Activated naive CD8-positive, alpha-beta T cell treated with anti-CD3 and anti-CD28 coated beads for 36 hours (primary cell): ENCODE results near the gene STAT1. TPM values are rescaled to one million over a fixed set of nuclear protein-coding genes. Genes with fewer than 3 reads are reported as not detected.

ENCODE experiments used
- DNase-seq: peaks from one replicate; pipeline ENCODE4 v3.0.0; 2021
- H3K27ac Mint-ChIP-seq: one replicate; pipeline ENCODE4 v1.8.0; 2022; ENCODE audit warnings: mild to moderate bottlenecking, moderate library complexity, mixed read lengths
- H3K27me3 Mint-ChIP-seq: one replicate; pipeline ENCODE4 v1.8.0; 2022; ENCODE audit warnings: mild to moderate bottlenecking, mixed read lengths
- H3K36me3 Mint-ChIP-seq: one replicate; pipeline ENCODE4 v1.8.0; 2021; ENCODE audit warnings: mild to moderate bottlenecking, mixed read lengths
- H3K4me1 Mint-ChIP-seq: one replicate; pipeline ENCODE4 v1.8.0; 2021; ENCODE audit warnings: mixed read lengths
- H3K4me3 Mint-ChIP-seq: one replicate; pipeline ENCODE4 v1.8.0; 2022; ENCODE audit warnings: mild to moderate bottlenecking, moderate library complexity, mixed read lengths
- H3K9me3 Mint-ChIP-seq: one replicate; pipeline ENCODE4 v1.8.0; 2022; ENCODE audit warnings: mixed read lengths
- total RNA-seq, 2 experiments: library from RNA; stranded (reverse); gene quantifications; one replicate each; pipeline ENCODE4 v1.2.3, GENCODE V29; 2021

Gene STAT1
- total RNA-seq, 2 experiments from 2014 or later: 383 to 389 TPM

DNA sequence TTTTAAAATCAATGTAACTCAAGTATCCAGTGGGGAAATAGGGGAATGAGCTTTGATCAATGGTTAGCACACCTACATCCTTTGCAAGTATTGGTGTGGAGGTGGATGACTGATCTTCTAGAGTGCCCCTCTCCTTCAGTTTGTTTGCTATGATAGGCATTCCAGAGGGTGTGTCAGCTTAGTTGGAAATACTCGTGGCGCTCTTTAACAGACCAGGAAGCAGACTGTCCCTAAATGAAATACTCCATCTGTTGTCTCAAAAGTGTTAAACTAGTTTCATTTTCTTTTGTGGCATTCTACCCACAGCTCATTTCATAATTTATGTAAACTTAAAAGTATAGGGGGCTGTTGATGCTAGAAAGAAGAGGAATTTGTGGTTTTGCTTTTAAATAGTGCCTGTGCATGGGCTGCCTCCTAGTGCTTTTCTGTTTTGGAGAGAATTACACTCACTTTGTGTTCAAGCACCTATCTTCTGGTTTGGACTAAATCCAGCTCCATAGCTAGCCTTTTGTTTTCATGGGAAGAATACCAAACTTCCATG lies 66.2 kb downstream of the STAT1 start:
- Mint-ChIP-seq H3K9me3 (no peaks in the 10 kb centered on the region), H3K4me1 (peaks cover 21% of the 10 kb centered on the region), H3K4me3 (no peak overlapping the region), H3K27me3 (no peaks in the 10 kb centered on the region), H3K36me3 (no peaks in the 10 kb centered on the region), H3K27ac (peak overlapping the region; percentile 83)
- no peak for DNase-seq

DNA sequence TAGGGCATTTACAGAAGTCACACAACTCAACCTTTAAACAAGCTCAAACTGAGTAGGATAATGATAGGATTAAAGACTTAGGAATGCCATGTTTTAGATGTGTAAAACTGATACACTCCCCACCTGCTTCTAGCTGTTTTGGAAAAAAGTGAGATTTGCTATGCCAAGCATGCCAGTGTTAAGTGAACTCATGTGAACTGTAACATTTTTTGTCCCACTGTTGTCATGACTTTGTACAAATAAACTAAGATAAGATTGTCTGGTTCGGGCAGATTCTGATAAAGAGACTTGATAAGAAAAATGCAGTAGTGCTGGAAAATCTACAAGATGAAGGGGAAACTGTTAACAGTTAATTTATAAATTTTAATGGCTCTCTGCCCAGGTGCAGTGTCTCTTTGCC lies 66.8 kb downstream of the STAT1 start:
- peaks cover 17% of the 10 kb centered on the region for H3K4me1 Mint-ChIP-seq
- no peaks in the 10 kb centered on the region for H3K36me3 Mint-ChIP-seq
- no peaks in the 10 kb centered on the region for H3K27me3 Mint-ChIP-seq
- no peak overlapping the region for H3K27ac Mint-ChIP-seq
- no peak overlapping the region for H3K4me3 Mint-ChIP-seq
- no peaks in the 10 kb centered on the region for H3K9me3 Mint-ChIP-seq
- no peak for DNase-seq

DNA sequence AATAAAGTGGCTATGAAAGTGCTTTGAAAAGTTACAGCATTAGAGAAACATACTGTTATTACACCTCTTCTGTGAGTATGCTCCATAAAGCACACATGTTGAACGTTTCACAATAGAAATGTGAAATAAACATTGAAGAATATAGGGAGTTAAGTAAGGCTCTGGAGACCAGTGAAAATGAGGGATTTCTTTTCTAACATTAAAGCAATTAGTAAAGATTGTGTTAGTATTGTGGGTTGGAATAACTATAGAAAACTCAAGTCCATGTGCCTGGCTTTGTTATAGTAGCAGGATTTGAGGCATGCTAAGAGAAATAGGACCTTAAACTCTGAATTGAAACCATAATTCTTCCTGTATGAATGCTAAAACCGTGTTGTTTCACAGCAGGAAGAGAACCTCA lies 70.3 kb downstream of the STAT1 start:
- H3K27me3 Mint-ChIP-seq: no peaks in the 10 kb centered on the region
- H3K9me3 Mint-ChIP-seq: no peaks in the 10 kb centered on the region
- no peak for DNase-seq
- H3K36me3 Mint-ChIP-seq: no peaks in the 10 kb centered on the region
- no peak overlapping the region for H3K4me3 Mint-ChIP-seq
- H3K4me1 Mint-ChIP-seq: peaks cover 22% of the 10 kb centered on the region
- H3K27ac Mint-ChIP-seq: no peak overlapping the region

DNA sequence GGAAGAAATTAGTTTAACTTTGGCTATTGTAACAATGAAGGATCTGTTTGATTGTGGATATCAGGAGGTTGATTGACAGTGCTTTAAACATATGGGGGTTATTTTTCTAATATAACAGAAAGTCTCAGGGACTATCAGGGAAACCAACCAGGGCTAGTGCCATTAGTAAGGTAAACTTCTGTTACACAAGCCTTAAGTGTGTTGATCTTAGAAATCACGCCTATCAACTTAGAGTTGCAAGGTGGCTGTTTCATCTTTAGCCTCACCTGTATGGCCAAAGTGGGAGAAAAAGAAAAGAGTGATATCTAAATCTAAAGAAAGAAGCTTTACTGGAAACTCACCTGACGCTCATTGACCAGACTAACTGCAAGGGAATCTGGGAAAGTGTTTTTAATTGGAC lies 71.3 kb downstream of the STAT1 start:
- no peak for DNase-seq
- Mint-ChIP-seq H3K4me3 (no peak overlapping the region), H3K27me3 (no peaks in the 10 kb centered on the region), H3K36me3 (no peaks in the 10 kb centered on the region), H3K27ac (no peak overlapping the region), H3K9me3 (no peaks in the 10 kb centered on the region), H3K4me1 (peaks cover 18% of the 10 kb centered on the region)

DNA sequence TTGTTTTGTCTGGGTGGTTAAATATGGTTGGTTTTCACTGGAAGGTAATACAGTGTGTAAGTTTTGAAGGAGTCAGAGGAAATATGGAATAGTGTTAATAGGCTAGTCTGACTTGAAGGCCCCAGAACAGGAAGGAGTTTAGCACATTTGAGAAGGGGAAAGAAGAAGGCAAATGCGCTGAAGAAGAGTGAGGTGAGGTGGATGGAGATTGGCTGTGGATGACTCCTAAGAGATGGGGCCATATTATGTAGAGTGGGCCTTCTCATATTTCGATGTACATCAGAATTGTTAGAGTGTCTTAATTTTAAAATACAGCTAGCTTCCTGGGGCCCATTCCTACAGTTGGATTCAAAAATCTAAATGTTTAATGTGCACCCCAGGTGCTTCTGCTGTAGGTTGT lies 72.4 kb downstream of the STAT1 start:
- Mint-ChIP-seq H3K36me3 (no peaks in the 10 kb centered on the region), H3K9me3 (no peaks in the 10 kb centered on the region), H3K27me3 (no peaks in the 10 kb centered on the region), H3K27ac (no peak overlapping the region), H3K4me3 (no peak overlapping the region), H3K4me1 (peaks cover 12% of the 10 kb centered on the region)
- no peak for DNase-seq

DNA sequence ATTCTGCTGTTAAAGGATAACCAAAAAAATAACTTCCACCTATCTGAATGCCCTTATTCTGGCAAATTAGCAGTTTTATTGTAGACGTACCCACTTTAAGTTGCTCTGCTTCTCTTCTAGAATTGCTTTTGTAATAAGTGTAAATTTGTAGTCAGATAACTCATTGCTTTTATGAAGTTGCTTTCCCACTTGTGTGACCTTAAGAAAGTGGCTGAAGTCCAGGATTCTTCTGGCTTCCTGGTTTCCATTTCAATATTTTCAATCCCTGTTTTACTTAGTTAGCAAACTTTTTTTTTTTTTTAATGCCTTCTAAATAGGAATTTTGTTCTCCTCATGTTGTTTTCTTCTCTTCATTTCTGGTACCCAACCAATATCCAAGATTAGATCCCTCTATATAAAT lies 73.5 kb downstream of the STAT1 start:
- no peaks in the 10 kb centered on the region for H3K9me3 Mint-ChIP-seq
- peaks cover 11% of the 10 kb centered on the region for H3K4me1 Mint-ChIP-seq
- peak overlapping the region; percentile 34 for H3K27ac Mint-ChIP-seq
- peaks cover 2% of the 10 kb centered on the region for H3K36me3 Mint-ChIP-seq
- DNase-seq: no peak
- H3K4me3 Mint-ChIP-seq: no peak overlapping the region
- no peaks in the 10 kb centered on the region for H3K27me3 Mint-ChIP-seq

DNA sequence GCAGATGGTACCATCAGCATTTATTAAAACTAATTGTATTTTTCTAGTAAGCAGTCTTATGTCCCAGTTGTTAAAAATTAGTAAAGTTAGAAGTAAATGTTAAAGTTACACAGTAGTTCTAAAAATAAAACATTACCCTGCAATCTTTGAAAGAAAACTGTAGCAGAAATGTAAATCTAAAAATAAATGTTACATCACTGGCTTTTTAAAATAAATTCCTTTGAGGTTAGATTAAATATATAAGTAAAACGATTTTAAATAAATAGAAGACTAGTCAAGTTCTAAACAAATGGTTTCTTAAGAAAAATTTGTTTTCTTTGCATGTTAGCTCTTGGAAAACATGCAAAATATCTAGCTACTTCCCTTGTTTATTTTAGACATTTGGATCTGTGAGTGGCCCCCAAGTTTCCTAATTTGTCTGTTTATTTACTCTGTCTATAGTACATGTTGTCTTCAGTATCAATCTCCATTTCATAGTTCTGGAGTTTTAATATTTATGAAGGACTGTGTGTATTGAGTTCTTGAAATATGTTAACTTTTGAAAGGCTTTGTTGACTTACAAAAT lies 75.1 kb downstream of the STAT1 start:
- H3K36me3 Mint-ChIP-seq: peaks cover 5% of the 10 kb centered on the region
- H3K27ac Mint-ChIP-seq: peak overlapping the region; percentile 13

DNA sequence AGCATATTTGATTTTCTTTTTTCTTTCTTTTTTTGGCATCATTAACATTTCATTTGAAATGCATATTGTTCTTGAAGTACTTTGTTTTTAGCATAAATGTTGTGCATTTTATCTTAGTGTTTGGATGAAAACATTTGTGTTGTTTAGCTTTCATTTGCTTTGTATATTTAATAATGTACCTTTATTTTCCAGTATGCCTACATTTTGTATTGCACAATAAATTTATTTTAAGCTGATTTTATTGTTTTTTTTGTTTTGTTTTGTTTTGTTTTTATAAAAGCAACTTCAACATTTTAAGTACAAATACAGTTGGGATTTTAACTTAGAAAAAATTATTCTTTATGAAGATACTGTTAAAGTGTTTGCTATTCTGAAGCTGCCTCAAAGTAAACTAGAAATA lies 78.9 kb downstream of the STAT1 start:
- Mint-ChIP-seq H3K27ac (no peak overlapping the region), H3K9me3 (no peaks in the 10 kb centered on the region), H3K36me3 (peaks cover 20% of the 10 kb centered on the region), H3K4me1 (peaks cover 23% of the 10 kb centered on the region), H3K4me3 (no peak overlapping the region), H3K27me3 (no peaks in the 10 kb centered on the region)
- DNase-seq: no peak

More for the DNA sequence above, 75.1 kb downstream of the STAT1 start:
- Mint-ChIP-seq H3K4me3 (no peak overlapping the region), H3K9me3 (no peaks in the 10 kb centered on the region), H3K4me1 (peaks cover 14% of the 10 kb centered on the region), H3K27me3 (no peaks in the 10 kb centered on the region)
- no peak for DNase-seq

DNA sequence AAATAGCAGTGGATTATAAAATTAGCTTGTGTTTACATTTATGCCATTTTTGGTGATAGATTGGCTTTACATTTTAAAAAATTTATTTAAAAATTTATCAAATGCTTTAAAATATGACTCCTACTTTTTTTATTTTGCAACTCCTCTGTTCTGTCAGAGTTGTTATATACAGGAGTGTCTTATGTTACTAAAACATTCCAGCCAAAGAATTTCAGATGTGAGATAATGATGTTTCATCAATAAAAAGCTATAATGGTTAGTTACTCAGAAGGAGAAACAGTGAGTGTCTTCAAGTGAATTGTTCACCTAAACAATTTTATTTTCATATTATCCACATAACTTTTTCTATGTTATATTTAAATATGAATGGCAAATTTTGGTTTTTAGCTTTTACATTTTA lies 80.6 kb downstream of the STAT1 start:
- no peak for DNase-seq
- no peaks in the 10 kb centered on the region for H3K27me3 Mint-ChIP-seq
- H3K9me3 Mint-ChIP-seq: no peaks in the 10 kb centered on the region
- no peak overlapping the region for H3K27ac Mint-ChIP-seq
- peaks cover 28% of the 10 kb centered on the region for H3K36me3 Mint-ChIP-seq
- H3K4me3 Mint-ChIP-seq: no peak overlapping the region
- peaks cover 16% of the 10 kb centered on the region for H3K4me1 Mint-ChIP-seq

DNA sequence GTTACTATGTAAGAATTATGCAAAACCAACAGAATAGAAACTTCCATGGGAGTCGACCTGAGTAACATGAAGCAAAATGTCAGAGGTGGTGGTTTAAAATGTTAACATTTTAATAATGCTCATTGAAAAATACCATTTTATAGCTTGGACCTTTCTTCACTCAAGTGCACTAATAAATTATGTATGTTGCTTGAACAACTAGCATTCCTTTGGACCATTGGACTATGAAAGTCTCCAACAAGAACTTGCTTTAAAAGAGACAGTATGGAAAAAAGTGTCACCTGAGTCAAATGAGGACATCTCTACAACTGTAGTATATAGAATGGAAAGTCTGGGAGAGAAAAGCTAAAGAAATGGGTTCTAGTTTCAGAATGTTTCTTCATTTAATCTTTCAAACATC lies 81.5 kb downstream of the STAT1 start:
- Mint-ChIP-seq H3K9me3 (no peaks in the 10 kb centered on the region), H3K36me3 (peaks cover 28% of the 10 kb centered on the region), H3K4me1 (peaks cover 16% of the 10 kb centered on the region), H3K27me3 (no peaks in the 10 kb centered on the region), H3K27ac (no peak overlapping the region), H3K4me3 (no peak overlapping the region)
- DNase-seq: no peak

DNA sequence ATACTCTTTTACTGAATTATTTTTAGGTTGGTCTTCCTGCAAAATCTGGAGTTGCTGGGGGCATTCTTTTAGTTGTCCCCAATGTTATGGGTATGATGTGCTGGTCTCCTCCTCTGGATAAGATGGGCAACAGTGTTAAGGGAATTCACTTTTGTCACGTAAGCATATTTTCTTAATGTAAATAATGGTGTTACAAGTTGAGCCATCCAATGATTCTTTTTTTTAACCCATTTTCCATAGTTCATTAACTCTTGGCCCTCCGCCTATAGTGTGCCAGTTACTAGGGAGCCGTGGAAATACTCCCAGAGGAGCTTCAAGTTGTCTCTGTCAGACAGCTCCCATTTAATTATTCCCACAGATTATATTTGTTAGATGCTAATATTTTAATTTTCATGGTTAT lies 83.6 kb downstream of the STAT1 start:
- peaks cover 34% of the 10 kb centered on the region for H3K36me3 Mint-ChIP-seq
- peak overlapping the region; percentile 42 for H3K27ac Mint-ChIP-seq
- H3K27me3 Mint-ChIP-seq: no peaks in the 10 kb centered on the region
- peaks cover 11% of the 10 kb centered on the region for H3K4me1 Mint-ChIP-seq
- H3K9me3 Mint-ChIP-seq: no peaks in the 10 kb centered on the region
- no peak for DNase-seq
- no peak overlapping the region for H3K4me3 Mint-ChIP-seq

DNA sequence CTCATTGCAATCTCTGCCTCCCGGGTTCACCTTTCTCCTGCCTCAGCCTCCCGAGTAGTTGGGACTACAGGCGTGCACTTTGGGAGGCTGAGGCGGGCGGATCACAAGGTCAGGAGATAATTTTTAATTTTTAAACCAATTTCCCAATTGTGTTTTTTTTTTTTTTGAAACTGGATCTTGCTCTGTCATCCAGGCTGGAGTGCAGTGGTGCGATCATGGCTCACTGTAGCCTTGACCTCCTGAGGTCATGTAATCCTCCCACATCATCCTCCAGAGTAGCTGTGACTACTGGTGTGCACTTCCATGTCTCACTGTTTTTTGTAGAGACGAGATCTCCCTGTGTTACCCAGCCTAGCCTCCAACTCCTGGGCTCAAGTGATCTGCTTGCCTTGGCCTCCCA lies 84.1 kb downstream of the STAT1 start:
- Mint-ChIP-seq H3K36me3 (peaks cover 34% of the 10 kb centered on the region), H3K27ac (peak overlapping the region; percentile 42), H3K4me1 (peaks cover 11% of the 10 kb centered on the region), H3K4me3 (no peak overlapping the region), H3K27me3 (no peaks in the 10 kb centered on the region), H3K9me3 (no peaks in the 10 kb centered on the region)
- no peak for DNase-seq

DNA sequence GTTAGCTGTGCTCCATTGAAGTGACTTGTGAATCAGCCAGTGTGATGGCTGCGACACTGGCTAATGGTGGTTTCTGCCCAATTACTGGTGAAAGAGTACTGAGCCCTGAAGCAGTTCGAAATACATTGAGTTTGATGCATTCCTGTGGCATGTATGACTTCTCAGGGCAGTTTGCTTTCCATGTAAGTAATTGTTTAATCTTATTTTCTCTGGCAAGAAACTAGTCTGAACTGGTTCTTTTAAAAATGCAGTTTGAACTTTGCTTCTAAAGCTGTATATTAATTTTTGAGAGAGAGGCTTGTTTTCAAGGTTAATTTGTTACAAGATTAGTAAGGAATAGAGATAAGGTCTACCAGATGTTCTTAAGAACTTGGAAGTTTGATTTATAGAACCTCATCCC lies 86.7 kb downstream of the STAT1 start:
- peaks cover 12% of the 10 kb centered on the region for H3K4me1 Mint-ChIP-seq
- peak overlapping the region; percentile 56 for H3K27ac Mint-ChIP-seq
- DNase-seq: no peak
- no peaks in the 10 kb centered on the region for H3K9me3 Mint-ChIP-seq
- H3K27me3 Mint-ChIP-seq: no peaks in the 10 kb centered on the region
- peaks cover 43% of the 10 kb centered on the region for H3K36me3 Mint-ChIP-seq
- H3K4me3 Mint-ChIP-seq: no peak overlapping the region

DNA sequence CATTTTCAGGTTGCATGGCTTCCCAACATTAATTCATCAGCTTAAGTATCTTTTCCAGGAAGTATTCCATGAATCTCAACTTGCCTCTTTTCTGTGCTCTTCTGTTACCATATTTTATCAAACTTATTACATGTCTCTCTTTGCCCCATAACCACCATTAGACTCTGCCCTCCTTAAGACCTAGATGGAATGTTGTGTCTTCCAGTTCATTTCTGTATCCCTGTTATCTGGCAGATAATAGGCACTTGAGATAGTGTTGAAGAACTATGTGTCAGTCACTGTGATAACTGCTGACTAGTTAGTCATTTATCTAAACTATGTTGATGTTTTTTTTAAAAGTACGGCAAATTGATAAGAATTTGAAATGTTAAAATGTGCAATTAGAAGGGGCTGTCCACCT lies 91.6 kb downstream of the STAT1 start:
- Mint-ChIP-seq H3K9me3 (peaks cover 2% of the 10 kb centered on the region), H3K4me1 (peaks cover 28% of the 10 kb centered on the region), H3K4me3 (no peak overlapping the region), H3K27me3 (no peaks in the 10 kb centered on the region), H3K36me3 (peaks cover 39% of the 10 kb centered on the region), H3K27ac (peak overlapping the region; percentile 5)
- no peak for DNase-seq

DNA sequence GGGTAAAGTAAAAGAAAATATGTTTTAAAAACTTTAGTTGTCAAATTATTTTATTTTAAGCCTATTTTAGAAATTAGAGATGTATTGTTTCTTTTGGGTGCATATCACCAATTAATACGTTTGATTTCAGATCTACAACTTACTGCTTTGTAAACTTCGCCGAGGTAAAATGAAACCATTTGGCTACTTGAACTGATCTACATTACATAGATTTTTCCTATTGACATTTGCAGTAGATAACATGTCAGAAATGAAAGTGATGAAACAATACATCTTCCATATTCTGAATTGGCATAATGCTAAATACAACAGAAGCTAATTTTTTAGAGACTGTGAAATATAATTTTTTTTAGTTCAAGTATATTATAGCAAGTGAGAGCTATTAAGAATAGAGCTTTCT lies 93.9 kb downstream of the STAT1 start:
- H3K9me3 Mint-ChIP-seq: peaks cover 5% of the 10 kb centered on the region
- H3K27me3 Mint-ChIP-seq: no peaks in the 10 kb centered on the region
- H3K4me1 Mint-ChIP-seq: peaks cover 40% of the 10 kb centered on the region
- H3K4me3 Mint-ChIP-seq: no peak overlapping the region
- no peak overlapping the region for H3K27ac Mint-ChIP-seq
- peaks cover 49% of the 10 kb centered on the region for H3K36me3 Mint-ChIP-seq
- no peak for DNase-seq
